ENCODE measurements around the gene KCNJ11.
A peak's percentile ranks its signal among the peaks of the same experiment; 100 is the strongest.

KCNJ11 gene

DNA sequence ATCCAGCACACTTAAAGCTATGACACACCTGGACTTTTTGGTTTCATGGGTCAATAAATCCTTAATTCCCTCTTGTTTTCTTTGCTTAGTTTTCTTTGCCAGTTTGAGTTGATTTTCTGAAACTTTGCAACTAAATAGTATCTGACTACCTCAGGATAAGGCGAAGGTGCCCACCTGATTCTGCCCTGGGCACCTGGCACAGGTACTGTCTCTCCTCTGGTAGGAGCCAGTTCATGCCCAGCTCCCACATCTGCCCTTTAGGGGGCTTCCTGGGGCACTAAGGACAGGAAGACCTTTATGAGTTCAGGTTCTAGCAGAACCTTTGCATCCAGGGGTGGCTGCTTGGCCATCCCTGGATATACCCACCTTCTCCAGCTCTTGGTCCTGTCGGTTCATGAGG, 19.6 kb upstream of the KCNJ11 start:
- DNase-seq: no peak

DNA sequence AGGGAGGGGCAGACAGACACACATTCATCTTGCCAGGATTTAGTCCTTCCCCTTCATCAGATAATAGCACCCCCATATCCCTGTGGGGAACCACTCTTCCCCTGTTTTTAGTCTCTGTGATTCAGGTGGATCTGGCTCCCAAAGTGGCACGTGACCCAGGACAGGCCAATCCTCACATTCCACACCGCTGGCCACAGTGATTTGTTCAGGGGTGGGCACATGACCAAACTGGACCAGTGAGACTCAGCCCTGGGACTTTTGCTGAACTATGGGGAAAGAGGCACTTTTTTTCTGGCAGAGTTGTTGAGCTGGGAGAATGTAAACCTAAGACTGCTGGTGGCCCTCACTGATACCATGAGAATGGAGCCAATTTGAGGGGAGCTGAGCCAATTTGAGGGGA, 19.1 kb upstream of the KCNJ11 start:
- DNase-seq: no peak

DNA sequence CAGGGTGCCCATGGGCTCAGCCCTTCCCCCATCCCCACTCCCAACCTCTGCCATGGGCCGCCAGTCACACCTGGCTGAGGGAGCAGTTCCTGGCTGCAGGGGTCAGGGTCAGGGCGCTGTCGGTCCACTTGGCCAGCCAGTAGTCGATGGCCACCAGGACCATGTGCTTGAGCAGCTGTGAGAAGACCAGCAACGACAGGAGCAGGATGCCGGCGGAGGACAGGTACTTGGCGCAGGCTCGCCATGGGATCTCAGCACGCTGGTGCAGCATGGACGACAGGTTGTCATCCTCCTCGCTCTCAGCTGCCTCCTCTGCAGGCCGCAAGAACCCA, 18.3 kb upstream of the KCNJ11 start:
- DNase-seq: no peak

DNA sequence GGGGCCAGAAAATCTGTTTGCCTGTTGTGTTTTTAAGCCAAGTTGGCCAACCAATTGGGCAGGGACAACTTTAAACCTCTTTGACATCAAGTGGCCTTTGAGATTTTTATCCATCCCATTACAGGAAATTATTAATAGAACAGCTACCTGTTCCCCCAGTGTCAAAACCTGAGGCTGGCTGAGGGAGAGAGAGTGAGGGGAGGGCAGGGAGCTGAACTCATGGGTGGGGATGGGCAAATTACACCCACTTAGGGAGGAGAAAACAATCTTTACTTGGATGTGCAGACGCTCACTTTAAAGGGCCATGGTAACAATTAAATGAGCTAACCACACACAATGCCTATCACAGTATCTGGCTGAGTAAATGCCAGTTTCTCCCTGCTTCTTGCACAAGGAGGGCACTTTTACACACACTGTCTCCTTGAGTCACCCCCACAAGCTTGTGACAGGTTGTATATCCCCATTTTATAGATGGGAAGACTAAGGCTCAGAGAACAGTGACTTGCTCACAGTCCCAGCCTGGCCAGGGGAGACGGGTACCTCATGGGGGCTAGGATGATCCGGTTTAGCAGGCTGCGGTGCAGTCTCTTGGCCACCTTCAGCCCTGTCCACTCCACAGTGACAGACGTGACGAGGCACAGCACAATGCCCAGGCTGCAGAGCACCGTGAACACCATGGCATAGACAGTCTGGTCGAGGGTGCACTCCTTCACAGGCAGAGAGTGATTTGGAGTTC, 17.8 kb upstream of the KCNJ11 start:
- no peak for DNase-seq

DNA sequence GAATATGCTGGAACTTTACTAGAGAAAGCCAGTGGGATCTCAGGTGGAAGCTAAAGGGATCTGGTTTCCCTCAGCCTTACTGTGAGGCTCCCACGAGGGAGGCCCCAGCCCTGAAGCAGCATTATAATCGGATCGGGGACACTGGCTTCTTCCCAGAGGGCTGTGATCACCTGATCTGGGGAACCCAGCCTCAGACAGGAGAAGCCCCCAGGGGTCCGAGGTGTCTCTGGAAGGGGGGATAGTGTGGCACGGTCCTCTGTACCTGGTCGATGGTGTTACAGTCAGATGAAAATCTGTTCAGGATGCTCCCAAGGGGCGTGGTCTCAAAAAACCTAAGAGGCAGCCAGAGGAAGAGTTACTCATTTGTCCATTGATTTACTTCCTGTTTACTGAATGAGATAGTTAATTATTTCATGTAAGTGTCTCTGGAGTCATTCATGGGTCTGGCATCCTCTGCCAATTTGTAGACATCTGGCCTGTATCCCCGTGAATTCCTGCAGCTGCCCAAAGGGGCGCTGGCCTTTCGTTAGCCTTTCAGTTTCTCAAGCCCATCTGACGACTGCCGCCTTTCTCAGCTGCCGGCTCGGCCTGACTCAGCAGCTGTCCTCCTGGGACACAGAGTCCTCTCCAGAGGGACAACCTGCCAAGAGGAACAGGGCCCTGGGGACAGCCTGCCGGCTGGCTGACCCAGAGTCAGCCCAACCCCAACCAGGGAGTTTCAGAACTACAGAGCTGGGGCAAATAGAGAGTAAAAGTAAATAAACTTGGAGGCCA, 17.0 kb upstream of the KCNJ11 start:
- peak; percentile 27 for DNase-seq

DNA sequence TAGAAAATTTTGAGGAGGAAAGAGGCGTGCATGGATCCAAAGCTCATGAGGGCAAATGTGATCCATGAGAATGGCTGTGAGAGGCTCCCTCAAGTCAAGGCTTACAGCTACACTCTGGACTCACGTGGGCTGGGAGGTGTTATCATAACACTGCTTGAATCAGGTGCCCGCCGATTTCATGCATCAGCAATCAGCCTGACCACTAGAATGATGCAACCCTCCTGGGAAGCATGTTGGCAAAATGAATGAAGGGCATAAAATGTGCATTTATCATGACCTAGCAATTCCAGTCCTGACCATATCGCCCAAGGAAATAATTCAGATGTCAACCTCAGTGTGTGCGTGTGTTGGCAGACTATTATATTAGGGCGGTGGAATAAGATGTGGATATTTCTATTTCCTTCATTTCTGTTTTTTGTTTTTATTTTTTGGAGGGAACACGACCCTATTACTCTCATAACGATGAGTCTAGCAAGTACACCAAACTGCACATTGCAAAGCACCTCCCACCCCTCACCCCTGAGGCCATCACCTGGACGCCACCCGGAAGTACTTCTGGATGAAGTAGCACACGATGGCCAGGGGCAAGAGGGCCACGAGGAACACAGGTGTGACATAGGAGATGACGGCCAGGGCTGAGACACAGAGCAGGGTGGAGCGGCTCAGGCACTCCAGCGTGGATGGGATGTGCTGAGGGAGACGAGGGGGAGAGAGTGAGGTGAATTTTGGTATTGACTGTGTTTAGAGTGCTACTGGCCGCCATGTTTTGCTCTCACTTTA, 15.7 kb upstream of the KCNJ11 start:
- DNase-seq: no peak

DNA sequence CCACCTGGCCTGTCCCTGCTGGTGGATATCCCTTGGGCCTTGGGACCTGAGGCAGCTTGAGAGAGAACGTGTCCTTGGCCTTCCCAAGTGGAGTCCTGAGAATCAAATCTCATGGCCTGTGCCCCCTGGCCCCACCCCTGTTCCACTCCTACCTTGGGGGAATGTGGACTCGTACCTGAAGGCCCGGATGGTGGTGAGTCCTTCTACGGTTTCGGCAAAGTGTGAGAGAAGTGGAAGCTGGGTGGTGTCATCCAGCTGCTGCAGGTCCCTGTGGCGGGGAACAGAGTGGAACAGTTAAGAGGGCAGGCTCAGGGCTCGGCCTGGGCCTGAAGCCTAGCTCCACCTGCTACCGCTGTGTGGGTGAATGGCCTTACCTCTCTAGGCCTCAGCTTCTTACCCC, 14.0 kb upstream of the KCNJ11 start:
- no peak for DNase-seq

DNA sequence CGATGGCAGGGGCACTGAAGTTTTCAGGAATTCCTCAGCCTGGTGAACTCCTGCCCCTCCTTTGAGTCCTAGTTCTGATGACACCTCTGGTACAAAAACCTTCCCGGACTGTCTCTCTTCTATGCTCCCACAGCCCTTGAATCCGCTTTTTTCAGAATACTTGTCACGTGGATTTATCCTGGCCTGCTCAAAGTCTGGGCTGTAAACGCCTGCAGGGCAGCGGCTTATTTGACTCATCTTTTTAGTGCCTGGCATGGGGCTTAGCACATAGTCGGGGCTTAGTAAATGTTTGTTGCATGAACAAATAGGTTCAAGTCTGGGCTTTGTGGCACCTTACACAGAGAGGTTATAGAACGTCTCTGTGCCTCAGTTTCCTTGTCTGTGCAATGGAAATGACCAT, 13.4 kb upstream of the KCNJ11 start:
- DNase-seq: no peak

DNA sequence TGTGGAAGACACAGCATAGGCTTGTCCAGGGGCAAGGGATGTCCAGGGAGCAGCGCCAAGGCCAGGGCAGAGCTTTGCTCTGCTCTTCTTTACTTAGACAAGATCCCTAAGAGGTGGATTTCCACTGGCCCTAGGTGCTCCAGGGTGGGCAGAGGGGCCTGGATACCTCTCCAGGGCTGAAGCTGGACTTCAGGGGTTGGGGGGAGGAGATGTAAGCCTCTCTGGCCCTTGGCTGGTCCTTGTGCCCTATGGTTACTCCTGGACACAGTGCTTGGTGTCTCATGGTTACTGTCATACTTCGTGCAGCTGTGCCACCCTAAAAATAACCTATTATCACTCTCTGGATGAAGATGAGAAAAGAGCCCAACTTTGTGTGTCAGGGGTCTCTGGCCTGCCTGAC, 12.9 kb upstream of the KCNJ11 start:
- no peak for DNase-seq

DNA sequence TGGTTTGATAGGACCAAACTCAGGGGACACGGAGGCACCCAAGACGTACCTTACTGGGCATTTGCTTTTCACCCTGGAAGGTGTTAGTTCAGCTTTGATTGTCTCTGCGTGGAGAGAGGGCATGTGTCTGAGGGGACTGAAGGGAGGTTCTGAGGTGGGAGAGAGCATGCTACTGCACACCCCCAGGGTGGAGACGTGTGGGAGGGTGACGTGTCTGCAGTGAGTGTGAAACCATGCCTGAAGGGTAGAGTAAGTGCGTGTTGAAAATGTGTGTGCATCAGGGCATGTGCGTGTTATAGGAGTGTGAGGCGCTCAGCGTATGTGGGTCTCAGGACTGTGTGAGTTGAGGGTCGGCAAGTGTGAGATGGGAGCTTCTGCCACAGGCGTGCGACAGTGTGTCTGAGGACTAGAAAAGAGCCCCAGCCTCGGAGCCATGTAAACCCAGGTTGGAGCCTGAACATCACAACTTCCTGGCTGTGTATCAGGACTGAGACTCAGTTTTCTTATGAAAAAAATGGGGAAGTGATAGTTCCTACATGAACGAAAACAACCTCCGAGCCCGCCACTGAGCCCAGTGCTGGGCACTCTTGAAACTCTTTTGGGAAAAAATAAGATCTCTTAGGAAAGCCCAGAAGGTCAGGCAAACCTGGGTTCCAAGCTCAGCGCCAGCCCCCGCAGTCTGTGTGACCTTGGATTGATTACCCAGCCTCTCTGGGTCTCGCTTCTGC, 11.8 kb upstream of the KCNJ11 start:
- no peak for DNase-seq

DNA sequence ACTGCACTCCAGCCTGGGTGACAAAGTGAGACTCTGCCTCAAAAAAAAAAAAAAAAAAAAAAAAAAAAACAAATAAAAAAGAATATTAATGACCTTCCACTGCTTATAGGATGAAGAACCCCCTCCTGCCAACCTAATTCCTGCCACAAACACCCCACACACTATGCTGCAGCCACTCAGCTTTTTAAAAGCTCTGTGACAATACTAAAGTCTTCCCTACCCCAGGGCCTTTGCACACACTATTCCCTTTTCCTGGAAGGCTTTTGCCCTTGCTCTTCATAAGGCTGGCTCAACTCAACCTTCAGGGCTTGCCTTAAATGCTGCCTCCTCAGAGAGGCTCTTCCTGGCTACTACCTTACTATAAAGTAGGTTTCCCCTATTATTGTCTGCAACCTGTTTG, 10.8 kb upstream of the KCNJ11 start:
- DNase-seq: no peak

DNA sequence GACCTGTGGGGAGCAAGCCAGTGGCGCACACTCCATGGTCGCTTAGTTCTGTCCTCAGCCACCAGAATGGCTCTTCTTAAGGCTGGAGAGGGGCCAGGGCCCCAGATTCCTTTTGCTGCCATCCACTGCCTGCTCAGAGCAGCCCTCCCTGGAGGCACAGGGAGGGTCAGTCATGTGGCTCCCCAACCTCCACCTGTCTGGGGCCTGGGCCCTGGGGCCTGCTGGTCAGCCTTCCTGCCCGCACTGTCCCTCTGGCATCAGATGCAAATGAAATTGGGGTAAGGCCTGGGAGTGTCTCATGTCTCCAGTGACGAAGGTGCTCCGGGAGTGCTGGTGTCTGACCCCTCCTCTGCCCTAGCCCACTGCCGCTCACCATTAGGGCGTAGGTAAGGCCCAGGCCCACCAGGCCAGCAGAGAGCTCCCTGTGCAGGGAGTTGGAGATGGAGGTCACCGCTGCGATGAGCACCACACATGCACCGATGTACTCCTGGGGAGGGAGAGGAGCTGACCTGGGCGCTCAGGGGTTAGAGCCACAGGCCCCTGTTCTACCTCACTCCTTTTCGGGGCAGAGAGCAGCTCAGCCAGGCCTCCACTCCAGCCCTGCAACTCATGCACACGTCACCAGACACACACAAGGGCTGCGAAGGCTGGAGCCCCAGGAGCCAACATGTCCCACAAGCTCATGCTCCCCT, 9.0 kb upstream of the KCNJ11 start:
- DNase-seq: no peak

DNA sequence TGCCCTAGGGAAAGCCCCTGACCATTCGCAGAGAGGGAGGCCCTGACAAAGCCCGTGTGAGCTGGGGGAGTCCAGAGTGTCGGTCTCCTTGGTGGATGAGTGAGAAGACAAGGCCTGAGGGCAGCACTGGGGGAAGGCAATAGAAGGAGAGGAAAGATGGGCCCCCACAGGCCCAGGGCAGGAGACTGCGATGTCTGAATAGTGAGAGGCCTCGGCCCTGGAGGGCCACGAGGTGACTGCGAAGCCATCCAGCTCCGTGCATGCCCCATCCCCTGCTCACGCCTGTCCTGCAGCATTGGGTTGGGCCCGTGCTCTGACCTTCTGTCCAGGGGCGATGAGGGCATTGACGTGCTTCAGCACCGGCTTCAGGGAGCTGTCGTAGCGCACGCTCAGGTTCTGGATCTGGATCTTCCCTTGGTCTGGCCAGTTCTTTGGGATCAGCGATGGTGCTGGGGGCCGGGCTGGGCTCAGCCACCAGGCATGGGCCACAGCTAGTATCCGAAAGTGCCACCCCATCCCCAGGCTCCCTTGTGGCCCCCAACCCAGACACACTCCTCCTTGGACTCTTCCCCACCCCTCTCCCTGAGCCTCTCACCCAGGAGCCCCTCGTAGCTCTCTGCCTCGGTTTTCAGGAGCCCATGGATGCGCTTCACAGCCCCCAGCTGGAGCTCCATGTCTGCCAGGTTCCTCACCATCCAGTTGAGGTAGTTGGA, 8.3 kb upstream of the KCNJ11 start:
- no peak for DNase-seq

DNA sequence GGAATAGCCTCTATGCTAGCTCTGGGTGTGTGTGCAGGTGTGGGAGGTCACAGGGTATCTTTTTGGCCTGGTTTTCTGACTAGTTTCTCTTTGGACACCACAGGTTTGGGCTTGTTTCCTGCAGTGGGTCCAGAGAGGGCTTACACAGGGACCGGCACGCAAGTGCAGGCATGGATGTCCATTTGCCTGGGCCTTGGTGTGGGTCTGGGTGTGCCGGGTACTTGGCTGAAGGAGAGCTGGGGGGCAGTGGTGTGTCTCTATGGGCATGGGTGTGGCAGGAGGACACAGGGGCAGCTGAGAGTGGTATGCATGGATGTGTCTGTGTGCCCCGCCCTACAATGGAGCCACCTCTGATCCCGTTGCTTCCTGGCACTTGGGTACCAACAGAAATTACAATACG, 7.5 kb upstream of the KCNJ11 start:
- no peak for DNase-seq

DNA sequence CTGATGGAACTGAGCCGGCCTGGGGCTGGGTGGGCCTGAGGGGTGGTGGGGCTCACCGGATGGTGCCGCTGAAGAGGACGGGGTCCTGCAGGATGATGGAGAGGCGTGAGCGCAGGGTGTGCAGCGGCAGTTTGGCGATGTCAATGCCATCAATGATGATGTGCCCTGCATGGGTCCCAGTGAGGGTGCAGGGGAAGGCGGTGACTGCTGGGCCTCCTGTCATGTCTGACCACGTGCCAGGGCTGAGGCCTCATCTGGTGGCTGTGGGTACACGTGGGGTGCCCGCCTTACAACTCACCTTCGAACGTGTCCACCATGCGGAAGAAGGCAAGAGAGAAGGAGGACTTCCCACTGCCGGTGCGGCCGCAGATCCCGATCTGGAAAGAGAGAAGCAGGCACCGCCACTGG, 7.1 kb upstream of the KCNJ11 start:
- no peak for DNase-seq

DNA sequence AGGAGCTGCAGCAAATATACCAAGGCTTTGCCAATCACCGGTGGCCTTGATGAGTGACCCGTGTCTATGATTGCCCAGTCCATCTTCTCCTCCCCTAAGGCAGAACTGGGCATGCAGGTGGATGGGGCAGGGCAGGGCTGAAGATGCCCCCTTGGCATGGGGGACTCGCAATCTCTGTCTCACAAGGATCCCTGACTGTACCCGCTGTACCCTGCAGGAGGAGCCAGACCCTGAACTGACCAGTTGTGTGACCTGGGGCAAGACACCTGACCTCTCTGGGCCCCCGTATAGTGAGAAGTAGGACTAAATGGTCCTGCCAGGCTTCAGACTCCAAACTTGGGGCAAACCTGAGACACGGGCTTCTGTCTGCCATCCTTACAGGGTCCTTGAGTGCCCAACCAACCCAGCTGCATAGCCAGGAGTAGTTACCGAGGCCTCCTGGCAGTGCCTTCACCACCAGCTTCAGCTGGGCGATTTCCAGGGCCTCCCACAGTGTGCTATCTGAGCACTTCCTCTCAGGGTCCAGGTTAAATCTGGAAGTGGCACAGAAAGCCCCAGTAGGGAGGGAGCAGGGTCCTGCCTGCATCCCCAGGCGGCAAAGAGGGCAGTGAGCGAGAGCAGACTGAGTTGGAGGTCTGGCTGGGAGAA, 6.4 kb upstream of the KCNJ11 start:
- DNase-seq: no peak

DNA sequence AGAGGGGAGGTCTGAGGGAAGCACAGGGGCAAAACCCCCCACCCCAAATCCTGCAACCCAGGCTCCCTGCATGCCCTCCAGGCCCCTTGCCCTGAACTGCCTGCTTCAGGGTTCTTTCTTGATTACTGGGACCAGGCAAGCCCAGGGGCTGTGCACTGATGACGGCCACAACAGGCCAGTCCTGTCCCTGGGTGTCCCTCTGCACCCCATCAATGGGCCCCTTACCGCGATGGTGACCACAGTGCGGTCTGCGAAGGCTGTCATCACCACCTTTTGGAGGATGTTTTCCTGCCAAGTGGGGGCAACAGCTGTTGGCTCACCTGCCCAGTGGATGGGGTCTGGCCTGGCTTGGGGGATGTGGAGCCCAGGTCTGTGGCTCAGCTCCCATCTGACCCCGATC, 5.0 kb upstream of the KCNJ11 start:
- no peak for DNase-seq

DNA sequence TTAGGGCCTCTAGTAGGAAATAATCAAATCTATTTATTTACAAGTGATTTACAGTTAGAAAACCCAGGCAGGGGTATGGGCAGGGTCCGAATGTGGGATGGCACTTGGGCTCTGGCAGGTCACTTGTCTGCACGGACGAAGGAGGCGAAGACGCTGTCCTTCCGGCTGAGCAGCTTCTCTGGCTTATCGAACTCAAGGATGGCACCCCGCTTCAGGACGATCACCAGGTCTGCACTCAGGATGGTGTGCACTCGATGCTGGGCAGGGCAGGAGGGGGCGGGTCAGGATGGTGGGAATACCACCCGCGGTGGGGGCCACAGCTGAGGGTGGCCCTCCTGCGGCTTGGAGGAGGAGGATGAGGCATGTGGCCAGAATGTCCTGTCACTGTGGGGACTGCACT, 4.4 kb upstream of the KCNJ11 start:
- DNase-seq: no peak

DNA sequence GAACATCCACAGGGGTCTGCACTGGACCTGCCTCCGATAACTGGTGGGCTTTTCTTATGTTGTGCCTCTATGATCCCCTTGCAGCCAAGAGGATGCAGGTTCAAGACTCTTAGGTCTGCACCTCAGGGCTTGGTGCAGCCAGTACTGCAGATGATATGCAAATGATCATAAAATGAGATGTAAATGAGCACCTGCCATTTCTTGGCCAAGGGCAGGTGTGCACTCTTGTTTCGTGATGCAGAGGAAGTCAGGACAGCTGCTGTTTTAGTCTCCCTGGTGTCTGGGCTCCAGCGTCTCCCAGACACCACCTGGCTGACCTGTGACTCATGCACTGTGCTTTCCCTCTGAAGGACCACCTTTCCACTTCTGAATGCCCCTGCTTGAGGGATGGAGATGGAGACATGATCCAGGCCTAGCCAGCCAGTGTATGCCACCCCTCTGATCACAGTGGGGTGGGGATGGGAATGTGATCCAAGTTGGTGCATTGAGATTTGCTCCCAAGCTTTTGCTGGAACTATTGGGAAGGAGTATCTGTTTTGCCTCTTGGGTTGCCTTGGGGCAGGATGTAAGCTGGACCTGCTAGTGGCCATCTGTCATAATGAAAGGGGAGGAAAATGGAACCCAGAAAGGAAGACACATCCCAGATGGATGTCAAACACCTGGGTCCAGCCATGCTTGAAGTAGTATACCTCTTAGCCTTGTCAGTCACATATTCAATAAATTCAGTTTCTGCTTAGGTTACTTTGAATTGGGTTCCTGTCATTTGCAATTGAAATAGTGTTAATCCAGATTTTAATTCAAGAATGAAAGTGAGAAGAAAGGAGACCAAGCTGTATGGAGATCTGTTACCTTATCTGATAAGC, 3.3 kb upstream of the KCNJ11 start:
- DNase-seq: peak; percentile 57

DNA sequence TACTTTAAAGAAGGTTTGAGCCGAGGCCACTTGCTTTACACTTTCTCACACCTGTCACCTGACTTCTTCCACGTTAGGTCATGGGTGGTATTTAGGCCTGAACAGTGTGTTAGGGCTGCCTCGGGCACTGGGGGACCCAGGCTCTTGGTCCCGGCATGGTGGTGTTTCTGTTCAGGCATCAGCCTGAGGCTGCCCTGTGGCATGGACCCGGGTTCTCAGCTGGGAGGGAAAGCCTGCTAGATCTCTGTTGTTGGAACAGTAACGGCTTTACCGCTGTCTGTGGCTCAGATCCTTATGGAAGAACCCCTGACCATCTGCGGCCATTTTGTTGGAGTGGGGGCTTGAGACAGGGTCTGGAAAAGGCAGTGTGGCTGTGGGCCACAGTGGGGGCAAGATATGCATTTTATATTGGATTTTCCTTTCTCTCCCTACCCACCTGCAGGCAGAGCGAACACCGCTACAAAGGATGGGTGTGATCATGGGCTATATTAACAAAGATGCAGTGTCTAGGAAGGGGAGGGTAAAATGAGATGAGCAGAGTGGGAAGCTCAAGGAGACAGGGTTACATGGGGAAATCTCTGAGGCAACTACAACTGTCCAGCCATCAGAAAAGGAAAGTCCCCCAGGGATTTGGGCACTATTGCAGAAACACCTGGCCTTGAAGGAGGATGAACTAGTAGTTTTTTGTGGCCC, 1.6 kb upstream of the KCNJ11 start:
- no peak for DNase-seq

Measured in NCI-H2029 treated with DMSO at 0.1 percent for 48 hours (cell line).